Measurements from ENCODE around the gene COL25A1. TPM values are rescaled to one million over a fixed set of nuclear protein-coding genes. Genes with fewer than 3 reads are reported as not detected.

Gene COL25A1
- total RNA-seq, 1 experiment from 2014 or later, result not detected

- Histone ChIP-seq H3K4me3 (ENCODE audit: low read depth in 2 of 2, low read length in 2 of 2) (no peak overlapping the region), H3K9me3 (ENCODE audit: control insufficient read depth, insufficient read depth, low read depth, low read length) (no peaks in the 10 kb centered on the region), H3K27ac (ENCODE audit: low read length) (no peak overlapping the region), H3K4me1 (ENCODE audit: control insufficient read depth, insufficient read depth, low read length) (no peaks in the 10 kb centered on the region), H3K27me3 (ENCODE audit: control insufficient read depth, insufficient read depth, low read length) (no peaks in the 10 kb centered on the region), H3K36me3 (ENCODE audit: control insufficient read depth, insufficient read depth, low read length) (no peaks in the 10 kb centered on the region)
- BruUV-seq (replicated peaks), result no TSS peak
- no peak for ATAC-seq
- no peak for DNase-seq (ENCODE audit: low read depth, low spot score)
- CTCF ChIA-PET, result no interaction called here
- intact Hi-C loops (cut with micrococcal nuclease; ENCODE audit: unreplicated experiment), result no loop called here
- in situ Hi-C loops (cut with HindIII; ENCODE audit: low pct_unique_long_range_greater_than_20kb, low sequenced_read_pairs), result no loop called here
- no peak for TF ChIP-seq SIN3A (IDR thresholded peaks at IDR 0.05; ENCODE audit: borderline replicate concordance, insufficient read depth, low read depth, low read length)
- TF ChIP-seq REST (IDR thresholded peaks at IDR 0.05; ENCODE audit: insufficient read depth in 1 of 2, low read depth in 2 of 2, low read length in 1 of 2), result no peak
- no peak for TF ChIP-seq CTCF (IDR thresholded peaks at IDR 0.05)
- TF ChIP-seq POLR2AphosphoS5 (IDR thresholded peaks at IDR 0.05; ENCODE audit: low read depth, low read length), result no peak
- no peak for TF ChIP-seq TCF7L2 (IDR thresholded peaks at IDR 0.05; ENCODE audit: low read depth, low read length)
- POLR2A ChIA-PET, result no interaction called here
Observed at GRCh38 chr4:108881190-108881589, 421.3 kb downstream of the COL25A1 start.

- no peak overlapping the region for H3K27ac ChIP-seq (ENCODE audit: low read length)
- ATAC-seq (no peak), DNase-seq (ENCODE audit: low read depth, low spot score) (no peak)
- no peaks in the 10 kb centered on the region for H3K4me1 ChIP-seq (ENCODE audit: control insufficient read depth, insufficient read depth, low read length)
- no peak for TF ChIP-seq CTCF (IDR thresholded peaks at IDR 0.05)
- TF ChIP-seq REST (IDR thresholded peaks at IDR 0.05; ENCODE audit: insufficient read depth in 1 of 2, low read depth in 2 of 2, low read length in 1 of 2), result no peak
- TF ChIP-seq SIN3A (IDR thresholded peaks at IDR 0.05; ENCODE audit: borderline replicate concordance, insufficient read depth, low read depth, low read length), result no peak
- no peak for TF ChIP-seq POLR2AphosphoS5 (IDR thresholded peaks at IDR 0.05; ENCODE audit: low read depth, low read length)
- no peak for TF ChIP-seq TCF7L2 (IDR thresholded peaks at IDR 0.05; ENCODE audit: low read depth, low read length)
- intact Hi-C loops (cut with micrococcal nuclease; ENCODE audit: unreplicated experiment) (no loop called here), in situ Hi-C loops (cut with HindIII; ENCODE audit: low pct_unique_long_range_greater_than_20kb, low sequenced_read_pairs) (no loop called here)
- no peaks in the 10 kb centered on the region for H3K27me3 ChIP-seq (ENCODE audit: control insufficient read depth, insufficient read depth, low read length)
- no TSS peak for BruUV-seq (replicated peaks)
- POLR2A ChIA-PET, result no interaction called here
- H3K9me3 ChIP-seq (ENCODE audit: control insufficient read depth, insufficient read depth, low read depth, low read length), result no peaks in the 10 kb centered on the region
- H3K36me3 ChIP-seq (ENCODE audit: control insufficient read depth, insufficient read depth, low read length), result no peaks in the 10 kb centered on the region
- CTCF ChIA-PET, result no interaction called here
- H3K4me3 ChIP-seq (ENCODE audit: low read depth in 2 of 2, low read length in 2 of 2), result no peak overlapping the region
Observed at GRCh38 chr4:108878806-108879205, 423.7 kb downstream of the COL25A1 start.

All from Panc1 (cell line).